Smooth muscle cell (in vitro differentiated cells): ENCODE measurements around the gene NAA35. TPM values are rescaled to one million over a fixed set of nuclear protein-coding genes. Genes with fewer than 3 reads are reported as not detected.
A peak's percentile ranks its signal among the peaks of the same experiment; 100 is the strongest.

Experiments used
- DNase-seq: peaks from one replicate; lab custom pipeline; 2025; ENCODE audit not compliant: unreplicated experiment; lab: John Stamatoyannopoulos, UW
- H2AFZ ChIP-seq: fragments of 200-600 bp; sonication (generic); 2 replicates; pipeline ENCODE4 v1.6.0; 2016; ENCODE audit warnings: antibody characterized with exemption, low read depth, mild to moderate bottlenecking
- H3F3A ChIP-seq: fragments of 200-600 bp; sonication (generic); 2 replicates; pipeline ENCODE4 v1.6.0; 2017; ENCODE audit warnings: antibody characterized with exemption, low read depth
- H3K27ac ChIP-seq: fragments of 200-600 bp; sonication (generic); 2 replicates; pipeline ENCODE4 v1.5.1; 2016; ENCODE audit warnings: low read depth, mild to moderate bottlenecking
- H3K27me3 ChIP-seq: fragments of 200-600 bp; sonication (generic); 2 replicates; pipeline ENCODE4 v1.6.1; 2016; ENCODE audit warnings: low read depth, mild to moderate bottlenecking
- H3K36me3 ChIP-seq: fragments of 200-600 bp; sonication (generic); 2 replicates; pipeline ENCODE4 v1.5.1; 2016; ENCODE audit warnings: low read depth
- H3K4me1 ChIP-seq: fragments of 200-600 bp; sonication (generic); 2 replicates; pipeline ENCODE4 v1.5.1; 2016; ENCODE audit warnings: low read depth
- H3K4me2 ChIP-seq: fragments of 200-600 bp; sonication (generic); 2 replicates; pipeline ENCODE4 v1.6.0; 2016; ENCODE audit warnings: mild to moderate bottlenecking
- H3K4me3 ChIP-seq: fragments of 200-600 bp; sonication (generic); 2 replicates; pipeline ENCODE4 v1.5.1; 2016; ENCODE audit warnings: mild to moderate bottlenecking
- H3K79me2 ChIP-seq: fragments of 200-600 bp; sonication (generic); 2 replicates; pipeline ENCODE4 v1.6.0; 2016; ENCODE audit warnings: low read depth, mild to moderate bottlenecking
- H3K9ac ChIP-seq: fragments of 200-600 bp; sonication (generic); 2 replicates; pipeline ENCODE4 v1.6.0; 2016; ENCODE audit warnings: low read depth
- H3K9me3 ChIP-seq: fragments of 200-600 bp; sonication (generic); replicated peaks from 2 replicates; pipeline ENCODE4 v1.5.1; 2016; ENCODE audit warnings: low read depth
- H4K20me1 ChIP-seq: fragments of 200-600 bp; sonication (generic); 2 replicates; pipeline ENCODE4 v1.6.0; 2016; ENCODE audit warnings: low read depth
- WGBS: methylation state at CpG from one replicate; pipeline ENCODE4 v1.1.7; 2016; ENCODE audit warnings: low lambda C conversion rate; 5-methylcytosine and 5-hydroxymethylcytosine counted together
- polyA plus RNA-seq: library from polyadenylated mRNA; unstranded; fragments of >200 nt; fragmentation: Nextera tagmentation; extraction: Ambion mirVana; gene quantifications from 2 replicates; pipeline ENCODE4 v1.2.1, GENCODE V29; 2016
- total RNA-seq: library from RNA; depleted of rRNA; stranded (reverse); fragments of >200 nt; gene quantifications from 2 replicates; pipeline ENCODE4 v1.2.3, GENCODE V29; 2014
- TF ChIP-seq, protein P1 (sequence below): fragments of 200-600 bp; sonication (generic); IDR thresholded peaks from 2 replicates; pipeline ENCODE4 v1.5.1; 2017; ENCODE audit warnings: borderline replicate concordance, mild to moderate bottlenecking, antibody characterized with exemption; ENCODE audit not compliant: insufficient read depth, poor library complexity, severe bottlenecking

NAA35 gene
- total and polyA plus RNA-seq, 2 experiments from 2014 or later = 14.9 to 26.4 TPM

DNA sequence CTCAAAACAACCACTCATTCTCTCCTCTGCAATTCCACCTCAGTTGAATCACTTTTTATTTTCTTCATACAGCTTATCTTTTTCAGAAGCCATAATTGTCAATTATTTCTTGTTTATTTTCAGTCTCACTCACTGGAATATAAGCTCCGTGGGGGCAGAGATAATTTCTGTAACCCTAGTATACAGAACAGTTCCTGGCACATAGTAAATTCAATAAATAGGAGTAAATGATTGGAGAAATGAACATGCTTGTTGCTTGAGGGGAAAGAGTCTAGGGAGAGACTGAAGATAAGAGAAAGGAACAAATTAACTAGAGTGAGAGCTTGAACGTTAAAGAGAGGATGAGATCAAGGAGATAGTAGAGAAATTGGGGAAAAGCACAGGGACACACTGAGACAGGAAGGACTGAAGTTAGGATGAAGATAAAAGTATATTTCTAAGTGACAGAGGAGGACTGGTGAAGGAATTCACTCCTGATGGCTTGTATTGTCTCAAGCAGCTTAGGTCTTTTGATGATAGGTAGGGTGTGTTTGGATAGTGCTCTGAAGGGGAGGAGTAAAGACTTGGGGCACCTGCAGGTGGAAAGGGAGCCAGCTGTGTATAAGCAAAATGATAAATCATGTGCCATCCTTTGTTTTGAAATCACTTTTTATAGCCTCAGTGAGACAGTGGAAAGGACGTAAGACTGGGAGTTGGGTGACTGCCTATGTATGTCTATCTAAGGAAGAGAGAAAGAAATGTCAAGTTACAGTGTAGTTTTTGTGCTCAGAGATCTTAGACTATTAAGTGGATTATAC lies 2.2 kb downstream of the NAA35 start:
- Histone ChIP-seq H3F3A (peaks cover 5% of the 10 kb centered on the region), H3K4me3 (peak overlapping the region; percentile 96), H3K27ac (no peak overlapping the region), H4K20me1 (peaks cover 34% of the 10 kb centered on the region), H2AFZ (no peak overlapping the region), H3K79me2 (peaks cover 70% of the 10 kb centered on the region), H3K4me2 (peak overlapping the region; percentile 100), H3K9ac (peak overlapping the region; percentile 41), H3K27me3 (no peaks in the 10 kb centered on the region), H3K36me3 (peaks cover 12% of the 10 kb centered on the region), H3K4me1 (peaks cover 21% of the 10 kb centered on the region), H3K9me3 (no peaks in the 10 kb centered on the region)
- no peak for DNase-seq
- 67% methylated on average over 3 of the region's 3 CpGs for WGBS
- TF ChIP-seq, protein P1, sequence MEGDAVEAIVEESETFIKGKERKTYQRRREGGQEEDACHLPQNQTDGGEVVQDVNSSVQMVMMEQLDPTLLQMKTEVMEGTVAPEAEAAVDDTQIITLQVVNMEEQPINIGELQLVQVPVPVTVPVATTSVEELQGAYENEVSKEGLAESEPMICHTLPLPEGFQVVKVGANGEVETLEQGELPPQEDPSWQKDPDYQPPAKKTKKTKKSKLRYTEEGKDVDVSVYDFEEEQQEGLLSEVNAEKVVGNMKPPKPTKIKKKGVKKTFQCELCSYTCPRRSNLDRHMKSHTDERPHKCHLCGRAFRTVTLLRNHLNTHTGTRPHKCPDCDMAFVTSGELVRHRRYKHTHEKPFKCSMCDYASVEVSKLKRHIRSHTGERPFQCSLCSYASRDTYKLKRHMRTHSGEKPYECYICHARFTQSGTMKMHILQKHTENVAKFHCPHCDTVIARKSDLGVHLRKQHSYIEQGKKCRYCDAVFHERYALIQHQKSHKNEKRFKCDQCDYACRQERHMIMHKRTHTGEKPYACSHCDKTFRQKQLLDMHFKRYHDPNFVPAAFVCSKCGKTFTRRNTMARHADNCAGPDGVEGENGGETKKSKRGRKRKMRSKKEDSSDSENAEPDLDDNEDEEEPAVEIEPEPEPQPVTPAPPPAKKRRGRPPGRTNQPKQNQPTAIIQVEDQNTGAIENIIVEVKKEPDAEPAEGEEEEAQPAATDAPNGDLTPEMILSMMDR = no peak

DNA sequence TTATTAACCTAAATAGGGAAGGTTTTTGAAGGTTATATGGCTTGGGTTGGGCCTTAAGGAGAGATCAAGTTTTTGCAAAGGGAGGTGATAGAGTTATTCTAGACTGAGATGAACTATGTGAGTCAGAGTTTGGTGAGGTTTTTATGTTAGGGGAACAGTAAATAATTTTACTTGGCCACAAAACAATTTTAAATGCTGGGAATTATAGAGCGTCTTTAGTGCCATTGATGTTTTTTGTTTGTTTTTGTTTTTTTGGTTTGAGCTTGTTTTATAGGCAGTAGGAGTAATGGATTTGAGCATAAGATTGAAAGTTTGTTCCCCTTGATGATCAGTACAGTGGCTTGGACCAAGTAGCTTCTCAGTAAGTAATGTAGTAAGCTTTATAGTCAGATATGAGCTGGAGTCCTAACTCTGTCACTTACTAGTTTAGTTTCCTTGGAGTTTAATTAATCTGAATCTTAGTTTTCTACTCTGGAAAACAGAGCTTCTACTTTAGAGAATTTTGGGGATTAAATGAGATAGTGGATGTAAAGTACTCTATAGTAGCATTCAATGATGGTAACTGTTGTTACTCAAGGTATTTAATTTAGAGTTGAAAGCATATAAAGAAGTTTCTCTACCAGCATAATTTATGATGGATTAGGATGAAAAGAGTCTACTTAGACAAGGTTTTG lies 2.9 kb downstream of the NAA35 start:
- DNase-seq = no peak
- peaks cover 21% of the 10 kb centered on the region for H3K4me1 ChIP-seq
- TF ChIP-seq, protein P1 = no peak
- peak overlapping the region; percentile 100 for H3K4me2 ChIP-seq
- peak overlapping the region; percentile 8 for H3K4me3 ChIP-seq
- peaks cover 78% of the 10 kb centered on the region for H3K79me2 ChIP-seq
- no peak overlapping the region for H3K9ac ChIP-seq
- H3K27ac ChIP-seq = no peak overlapping the region
- peaks cover 42% of the 10 kb centered on the region for H4K20me1 ChIP-seq
- H3K9me3 ChIP-seq = no peaks in the 10 kb centered on the region
- H3K27me3 ChIP-seq = no peaks in the 10 kb centered on the region
- H2AFZ ChIP-seq = no peak overlapping the region
- peaks cover 17% of the 10 kb centered on the region for H3K36me3 ChIP-seq
- peaks cover 5% of the 10 kb centered on the region for H3F3A ChIP-seq
- 96% methylated on average over 1 of the region's 1 CpG for WGBS

DNA sequence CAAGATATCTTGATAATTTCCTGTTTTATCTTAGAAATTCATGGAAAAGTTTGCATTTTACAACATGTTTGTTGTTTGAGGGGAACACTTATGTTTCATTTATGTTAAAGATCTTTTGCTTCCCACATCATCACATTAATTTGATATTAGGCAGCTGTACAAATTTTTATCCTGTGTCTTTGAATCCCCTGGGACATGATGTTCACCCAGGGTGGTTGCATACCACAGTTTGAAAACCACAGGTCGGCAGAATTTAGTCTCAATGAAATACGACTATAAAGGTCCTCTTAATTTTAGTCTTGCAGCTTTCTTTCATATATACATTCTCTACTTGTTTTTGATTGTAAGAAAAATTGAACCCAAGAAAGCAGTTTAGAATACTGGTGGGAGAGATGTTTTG lies 3.7 kb downstream of the NAA35 start:
- no peak overlapping the region for H3K27ac ChIP-seq
- no peak overlapping the region for H3K4me3 ChIP-seq
- no peak overlapping the region for H3K9ac ChIP-seq
- H3K79me2 ChIP-seq = peaks cover 86% of the 10 kb centered on the region
- no peak for DNase-seq
- peaks cover 49% of the 10 kb centered on the region for H4K20me1 ChIP-seq
- H3K4me1 ChIP-seq = peaks cover 21% of the 10 kb centered on the region
- no peaks in the 10 kb centered on the region for H3K27me3 ChIP-seq
- TF ChIP-seq, protein P1 = no peak
- H3K9me3 ChIP-seq = no peaks in the 10 kb centered on the region
- H2AFZ ChIP-seq = no peak overlapping the region
- WGBS = 96% methylated on average over 2 of the region's 2 CpGs
- peaks cover 17% of the 10 kb centered on the region for H3K36me3 ChIP-seq
- H3F3A ChIP-seq = peaks cover 5% of the 10 kb centered on the region
- H3K4me2 ChIP-seq = no peak overlapping the region
